LNCaP clone FGC (cell line): ENCODE measurements around the gene KLHDC8B.

ENCODE experiments used
- DNase-seq: peaks from one replicate; pipeline ENCODE4 v3.0.0-alpha.2; 2011; ENCODE audit warnings: low read depth
- H3K4me3 ChIP-seq: 2 replicates; pipeline ENCODE4 v1.5.1; 2011; ENCODE audit warnings: mild to moderate bottlenecking, low read depth, low read length, control low read depth
- CTCF ChIP-seq: IDR thresholded peaks from 2 replicates; pipeline ENCODE4 v1.5.1; 2012; ENCODE audit warnings: mild to moderate bottlenecking; ENCODE audit not compliant: control insufficient read depth, insufficient read depth; ENCODE audit errors: extremely low read depth

KLHDC8B gene

GRCh38 chr3:49172551-49173041, 1.2 kb downstream of the KLHDC8B start:
- TF ChIP-seq CTCF = no peak
- H3K4me3 ChIP-seq = peak overlapping the region; percentile 72
- no peak for DNase-seq

- H3K4me3 ChIP-seq = no peak overlapping the region
- no peak for TF ChIP-seq CTCF
- no peak for DNase-seq
These were observed 1.9 kb downstream of the KLHDC8B start for GRCh38 chr3:49173116-49173791.

DNA sequence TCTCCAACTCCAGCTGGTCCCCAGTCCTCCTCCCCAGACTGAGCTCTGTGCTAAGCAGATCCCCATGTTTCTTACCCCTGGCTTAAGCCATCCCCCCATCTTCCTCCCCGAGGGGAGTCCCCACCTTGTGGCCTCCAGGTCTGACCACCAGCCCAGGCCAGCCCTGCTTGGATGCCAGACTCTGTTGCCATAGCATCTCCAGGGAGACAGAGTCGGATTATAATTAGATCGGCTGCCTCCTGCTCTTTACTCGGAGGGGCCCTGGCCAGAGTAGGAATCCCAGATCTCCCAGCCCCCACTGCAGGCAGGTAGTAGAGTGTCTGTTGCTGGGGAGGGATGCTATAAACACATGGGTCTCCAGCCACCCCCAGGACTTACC, 2.4 kb downstream of the KLHDC8B start:
- TF ChIP-seq CTCF = no peak
- no peak overlapping the region for H3K4me3 ChIP-seq
- no peak for DNase-seq

DNA sequence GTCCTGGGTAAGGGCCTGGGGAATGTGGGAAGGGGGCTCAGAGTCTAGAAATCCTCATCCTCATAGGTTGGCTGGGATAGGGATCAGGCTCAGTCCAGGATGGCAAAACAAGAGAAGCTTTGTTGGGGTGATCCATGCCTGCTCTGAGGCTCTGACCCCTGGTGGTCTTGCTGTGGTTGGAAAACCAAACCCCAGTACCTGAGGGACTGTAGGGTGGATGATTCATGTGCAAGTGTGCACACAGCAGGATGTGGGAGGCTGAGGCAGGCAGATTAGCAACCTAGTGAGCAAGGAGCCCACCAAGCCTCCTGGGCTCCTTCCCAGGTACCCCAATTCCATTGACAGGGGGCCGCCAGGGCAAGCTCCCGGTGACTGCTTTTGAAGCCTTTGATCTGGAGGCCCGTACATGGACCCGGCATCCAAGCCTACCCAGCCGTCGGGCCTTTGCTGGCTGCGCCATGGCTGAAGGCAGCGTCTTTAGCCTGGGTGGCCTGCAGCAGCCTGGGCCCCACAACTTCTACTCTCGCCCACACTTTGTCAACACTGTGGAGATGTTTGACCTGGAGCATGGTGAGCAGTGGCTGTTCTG, 3.1 kb downstream of the KLHDC8B start:
- TF ChIP-seq CTCF = no peak
- no peak overlapping the region for H3K4me3 ChIP-seq
- DNase-seq = no peak

- DNase-seq = no peak
- no peak overlapping the region for H3K4me3 ChIP-seq
- no peak for TF ChIP-seq CTCF
These were observed 4.1 kb downstream of the KLHDC8B start for GRCh38 chr3:49175530-49175929.

DNA sequence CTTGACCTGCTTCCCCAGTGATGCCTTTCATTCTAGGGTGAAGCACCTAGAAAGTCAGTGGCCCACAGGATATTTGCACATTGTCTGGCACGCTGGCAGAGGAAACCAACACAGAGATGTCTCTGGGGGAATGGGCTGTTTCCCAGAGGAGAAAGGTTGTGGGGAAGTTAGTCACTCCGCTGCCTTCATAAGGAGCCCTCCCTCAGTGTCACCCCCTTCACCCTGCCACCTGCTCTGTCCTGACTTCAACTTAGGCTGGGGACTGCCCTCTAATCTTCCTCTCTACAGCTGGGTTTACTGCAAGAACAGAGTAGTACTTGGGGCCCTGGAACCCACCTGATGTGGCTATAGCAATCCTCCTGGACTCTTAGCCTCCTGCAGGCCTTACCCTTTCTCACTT, 5.7 kb downstream of the KLHDC8B start:
- DNase-seq = no peak
- no peak overlapping the region for H3K4me3 ChIP-seq
- no peak for TF ChIP-seq CTCF

DNA sequence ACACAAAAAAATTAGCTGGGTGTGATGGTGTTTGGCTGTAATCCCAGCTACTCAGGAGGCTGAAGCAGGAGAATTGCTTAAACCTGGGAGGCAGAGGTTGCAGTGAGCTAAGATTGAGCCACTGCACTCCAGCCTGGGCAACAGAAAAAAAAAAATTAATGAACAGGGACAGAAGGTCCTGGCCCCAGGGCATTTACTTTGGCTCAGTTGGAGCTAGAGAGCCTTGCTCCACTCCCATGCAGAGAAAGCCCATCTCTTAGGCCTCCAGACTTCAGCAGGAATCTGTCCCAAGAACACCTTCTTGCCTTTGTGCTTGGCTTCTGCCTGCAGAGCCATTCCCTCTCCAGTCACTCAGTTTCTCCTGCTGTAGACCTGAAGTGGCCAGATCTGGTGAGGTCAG, 8.7 kb downstream of the KLHDC8B start:
- no peak for TF ChIP-seq CTCF
- peak; percentile 3 for DNase-seq
- H3K4me3 ChIP-seq = no peak overlapping the region
